GM19468 (cell line): ENCODE measurements around the gene PCMT1.
"Not testable (repeated sequence)": the region's sequence is repeated elsewhere in the genome, so short reads cannot be mapped to it uniquely, and the experiment has no call there.

ENCODE experiments used
- ATAC-seq: cut with Tn5 transposase; IDR thresholded peaks from one replicate; pipeline ENCODE4 v1.9.1; 2021; ENCODE audit warnings: mild to moderate bottlenecking, moderate library complexity, moderate number of reproducible peaks; ENCODE audit not compliant: unreplicated experiment; ENCODE audit errors: extremely low read depth

The PCMT1 gene

GRCh38 chr6:149749082-149749593, 403 bp upstream of the PCMT1 start:
- ATAC-seq: not testable (repeated sequence)

DNA sequence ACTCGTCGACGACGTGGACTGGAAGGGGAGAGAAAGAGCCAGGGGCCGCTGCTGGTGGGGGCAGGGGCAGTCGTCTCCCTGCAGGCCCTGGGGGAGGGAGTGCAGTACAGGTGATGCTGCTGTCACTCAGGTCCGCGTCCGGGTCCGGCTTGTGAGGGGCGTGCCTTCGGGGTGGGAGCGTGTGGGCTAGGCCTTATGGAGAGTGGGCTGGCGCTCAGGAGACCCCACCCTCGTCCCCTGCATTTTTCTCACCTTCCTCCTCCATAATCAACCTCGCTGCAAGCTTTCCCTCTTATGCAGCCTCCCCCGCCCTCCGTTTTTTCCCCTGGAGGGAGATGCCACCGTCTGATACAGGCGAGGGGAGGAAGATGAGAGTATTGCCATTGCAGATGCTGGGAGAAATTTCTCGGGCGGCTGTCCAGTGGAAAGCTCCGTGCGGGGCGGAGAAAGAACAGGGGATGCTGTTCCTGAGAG, 632 bp downstream of the PCMT1 start:
- no peak for ATAC-seq

- no peak for ATAC-seq
These were observed 1.7 kb downstream of the PCMT1 start for GRCh38 chr6:149751239-149751638.

DNA sequence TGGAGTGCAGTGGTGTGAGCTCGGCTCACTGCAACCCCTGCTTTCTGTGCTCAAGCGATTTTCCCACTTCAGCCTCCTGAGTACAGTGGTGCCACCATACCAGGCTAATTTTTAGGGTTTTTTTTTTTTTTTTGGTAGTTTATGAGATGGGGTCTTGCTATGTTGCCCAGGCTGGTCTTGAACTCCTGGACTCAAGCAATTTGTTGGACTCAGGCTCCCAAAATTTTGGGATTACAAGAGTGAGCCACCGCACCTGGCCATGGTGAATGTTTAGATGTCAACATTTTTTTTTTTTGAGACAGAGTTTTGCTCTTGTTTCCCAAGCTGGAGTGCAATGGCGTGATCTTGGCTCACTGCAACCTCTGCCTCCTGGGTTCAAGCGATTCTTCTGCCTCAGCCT, 2.4 kb downstream of the PCMT1 start:
- ATAC-seq: not testable (repeated sequence)

- ATAC-seq: no peak
These were observed 3.2 kb downstream of the PCMT1 start for GRCh38 chr6:149752600-149753373.

DNA sequence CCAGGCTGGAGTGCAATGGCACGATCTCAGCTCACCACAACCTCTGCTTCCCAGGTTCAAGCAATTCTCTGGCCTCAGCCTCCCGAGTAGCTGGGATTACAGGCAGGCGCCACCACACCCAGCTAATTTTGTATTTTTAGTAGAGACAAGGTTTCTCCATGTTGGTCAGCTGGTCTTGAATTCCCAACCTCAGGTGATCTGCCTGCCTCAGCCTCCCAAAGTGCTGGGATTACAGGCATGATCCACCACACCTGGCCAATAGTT, 3.8 kb downstream of the PCMT1 start:
- ATAC-seq: not testable (repeated sequence)

- ATAC-seq: no peak
These were observed 5.0 kb downstream of the PCMT1 start for GRCh38 chr6:149754548-149754947.

DNA sequence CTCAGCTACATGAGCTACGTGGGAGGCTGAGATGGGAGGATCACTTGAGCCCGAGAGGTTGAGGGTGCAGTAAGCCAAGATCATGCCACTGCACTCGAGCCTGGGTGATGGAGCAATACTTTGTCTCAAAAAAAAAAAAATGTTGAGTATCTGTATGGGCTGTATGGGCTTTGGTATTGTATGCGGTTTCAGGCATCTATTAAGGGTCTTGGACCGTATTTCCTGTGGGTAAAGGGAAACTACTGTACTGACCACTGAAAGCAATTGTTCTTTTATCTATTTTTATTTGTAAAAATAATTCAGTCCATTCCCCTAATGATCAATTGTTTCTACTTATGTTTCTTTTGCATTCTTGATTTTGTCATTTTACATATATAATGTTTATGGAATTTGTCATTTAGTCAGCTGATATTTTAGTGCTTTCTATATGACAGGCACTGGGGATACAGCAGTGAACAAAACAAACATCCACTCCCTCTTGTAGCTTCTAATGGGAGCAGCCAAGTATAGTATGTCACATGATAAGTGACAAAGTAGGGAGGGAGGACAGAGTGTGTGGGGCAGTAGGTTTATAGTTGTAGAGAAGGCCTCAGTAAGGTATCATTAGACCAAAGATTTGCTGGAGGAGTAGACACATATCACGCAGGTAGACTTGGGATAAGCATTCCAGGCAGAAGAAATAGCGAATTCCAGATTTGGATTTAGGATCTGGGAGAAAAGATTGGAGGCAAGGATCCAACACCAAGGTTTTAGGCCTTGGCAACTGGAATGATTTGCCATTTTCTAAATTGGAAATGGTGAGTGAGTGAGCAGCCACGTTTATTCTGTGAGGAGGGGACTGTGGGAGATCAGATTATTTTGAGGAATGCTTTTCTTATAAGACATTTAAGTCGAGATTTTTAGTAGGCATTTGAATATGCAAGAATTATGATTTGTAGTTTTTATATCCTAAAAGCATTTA, 6.0 kb downstream of the PCMT1 start:
- ATAC-seq: peak; percentile 82

GRCh38 chr6:149756261-149756636, 6.7 kb downstream of the PCMT1 start:
- no peak for ATAC-seq

GRCh38 chr6:149761438-149761837, 11.9 kb downstream of the PCMT1 start:
- peak; percentile 95 for ATAC-seq

GRCh38 chr6:149763866-149764265, 14.3 kb downstream of the PCMT1 start:
- no peak for ATAC-seq

DNA sequence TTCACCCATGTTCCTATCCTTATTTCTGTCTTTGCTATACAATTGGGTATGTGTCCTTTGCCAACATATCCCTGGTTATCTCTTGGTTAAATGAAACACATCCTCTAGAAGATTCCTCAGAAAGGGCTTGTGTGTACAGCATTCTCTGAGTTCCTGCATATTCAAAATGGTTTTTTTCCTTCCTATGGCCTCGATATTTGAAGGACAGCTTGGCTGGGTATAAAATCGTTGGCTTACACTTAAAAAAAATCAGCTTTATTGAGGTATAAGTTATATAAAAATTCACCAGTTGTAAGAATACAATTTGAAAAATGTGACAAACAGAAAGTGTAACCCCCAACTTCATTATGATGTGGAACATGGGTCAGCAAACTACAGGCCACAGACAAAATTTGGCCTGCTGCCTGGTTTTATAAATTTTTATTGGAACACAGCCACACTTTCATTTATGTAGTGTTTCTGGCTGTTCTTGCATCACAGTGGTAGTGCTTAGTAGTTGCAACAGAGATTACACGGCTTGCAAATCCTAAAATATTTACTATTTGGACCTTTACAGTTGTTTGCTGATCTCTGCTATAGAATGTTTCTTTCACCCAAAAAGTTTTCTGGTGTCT, 16.7 kb downstream of the PCMT1 start:
- ATAC-seq: no peak

- ATAC-seq: no peak
These were observed 20.1 kb downstream of the PCMT1 start for GRCh38 chr6:149769676-149770075.

DNA sequence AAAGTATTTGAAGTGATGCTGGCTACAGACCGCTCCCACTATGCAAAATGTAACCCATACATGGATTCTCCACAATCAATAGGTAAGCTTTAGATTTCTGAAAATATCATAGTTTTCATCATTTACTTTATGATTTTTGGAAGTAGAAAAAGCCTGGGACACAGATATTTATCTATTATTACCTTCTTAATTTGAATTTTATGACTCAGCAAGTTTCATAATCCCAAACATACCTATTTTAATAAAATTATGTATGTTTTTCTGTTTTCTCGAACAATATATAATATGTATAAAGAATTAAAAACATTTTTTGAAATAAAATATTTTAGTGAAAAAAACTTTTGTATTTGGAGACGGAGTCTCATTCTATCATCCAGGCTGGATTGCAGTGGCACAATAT, 21.6 kb downstream of the PCMT1 start:
- no peak for ATAC-seq

GRCh38 chr6:149771925-149772324, 22.4 kb downstream of the PCMT1 start:
- no peak for ATAC-seq

DNA sequence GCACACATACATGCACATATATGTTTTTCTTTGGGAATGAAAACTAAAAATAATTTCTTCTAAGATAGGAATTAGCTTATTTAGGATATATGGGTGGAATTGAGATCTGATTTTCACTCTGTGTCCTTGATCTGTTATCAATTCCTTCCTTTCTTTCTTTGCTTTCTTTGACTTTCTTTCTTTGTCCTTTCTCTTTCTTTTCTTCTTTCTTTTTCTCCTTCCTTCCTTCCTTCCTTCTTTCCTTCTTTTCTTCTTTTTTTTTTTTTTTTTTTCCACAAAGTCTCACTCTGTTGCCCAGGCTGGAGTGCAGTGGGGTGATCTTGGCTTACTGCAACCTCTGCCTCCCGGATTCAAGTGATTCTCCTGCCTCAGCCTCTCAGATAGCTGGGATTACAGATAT, 28.1 kb downstream of the PCMT1 start:
- ATAC-seq: no peak

DNA sequence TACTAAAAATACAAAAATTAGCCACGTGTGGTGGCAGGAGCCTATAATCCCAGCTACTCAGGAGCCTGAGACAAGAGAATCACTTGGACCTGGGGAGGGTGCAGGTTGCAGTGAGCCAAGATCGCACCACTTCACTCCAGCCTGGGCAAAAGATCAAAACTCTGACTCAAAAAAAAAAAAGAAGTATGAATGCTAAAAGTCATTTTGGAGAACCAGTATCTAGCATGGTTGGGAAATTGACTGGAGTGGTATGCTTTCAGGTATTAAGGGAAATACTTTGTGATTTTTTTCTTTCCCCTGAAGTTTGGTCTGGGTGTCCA, 30.1 kb downstream of the PCMT1 start:
- no peak for ATAC-seq

DNA sequence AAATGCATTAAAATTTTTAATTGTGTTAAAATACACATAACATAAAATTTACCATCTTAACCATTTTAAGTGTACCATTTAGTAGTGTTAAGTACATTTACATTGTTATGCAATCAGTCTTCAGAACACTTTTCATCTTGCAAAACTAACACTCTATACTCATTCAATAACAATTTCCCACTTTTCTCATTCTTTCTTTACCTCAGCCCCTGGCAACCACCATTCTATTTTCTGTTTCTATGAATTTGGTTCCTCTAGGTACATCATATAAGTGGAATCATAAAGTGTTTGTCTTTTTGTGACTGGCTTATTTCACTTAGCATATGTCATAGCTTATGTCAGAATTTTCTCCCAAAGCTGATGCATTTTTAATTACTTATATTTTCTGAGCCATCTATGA, 32.2 kb downstream of the PCMT1 start:
- ATAC-seq: no peak

GRCh38 chr6:149782337-149782736, 32.8 kb downstream of the PCMT1 start:
- no peak for ATAC-seq

DNA sequence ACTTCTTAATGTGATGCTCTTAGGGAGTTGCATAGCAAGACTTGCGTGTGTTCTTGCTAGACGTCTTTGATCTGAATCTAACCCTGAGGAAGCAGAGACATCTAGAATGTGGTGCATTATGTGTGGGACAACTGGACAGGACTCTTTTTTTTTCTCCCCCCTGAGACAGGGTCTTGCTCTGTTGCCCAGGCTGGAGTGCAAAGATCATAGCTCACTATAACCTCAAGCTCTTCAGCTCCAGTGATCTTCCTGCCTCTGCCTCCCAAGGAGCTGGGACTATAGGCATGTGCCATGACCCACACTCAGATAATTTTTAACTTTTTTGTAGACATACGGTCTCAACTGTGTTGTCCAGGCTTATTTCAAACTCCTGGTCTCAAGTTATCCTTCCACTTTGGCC, 34.0 kb downstream of the PCMT1 start:
- no peak for ATAC-seq

DNA sequence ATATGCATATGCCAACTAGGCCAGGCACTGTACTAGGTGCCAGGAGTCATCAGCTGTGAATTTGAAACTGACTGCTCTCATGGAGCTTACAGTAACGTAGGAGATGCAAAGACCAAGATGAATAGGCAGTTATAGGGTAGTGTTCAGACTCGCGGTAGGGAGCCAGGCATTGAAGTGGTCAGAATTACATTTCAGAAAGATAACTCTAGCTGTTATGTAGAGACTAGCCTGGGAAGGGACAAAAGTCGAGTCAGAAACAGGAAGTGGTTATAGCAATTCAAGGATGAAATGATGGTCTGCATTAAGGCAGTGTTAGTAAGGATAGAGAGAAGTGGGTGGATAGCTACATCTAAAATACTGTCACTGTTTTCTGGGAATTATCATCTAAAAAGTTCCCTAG, 56.6 kb downstream of the PCMT1 start:
- ATAC-seq: no peak
